Smooth muscle cell (in vitro differentiated cells): Measurements from ENCODE around the gene IKZF1. TPM values are rescaled to one million over a fixed set of nuclear protein-coding genes. Genes with fewer than 3 reads are reported as not detected.

Experiments used
- DNase-seq: peaks from one replicate; lab custom pipeline; 2025; ENCODE audit not compliant: unreplicated experiment; lab: John Stamatoyannopoulos, UW
- H2AFZ ChIP-seq: fragments of 200-600 bp; sonication (generic); 2 replicates; pipeline ENCODE4 v1.6.0; 2016; ENCODE audit warnings: antibody characterized with exemption, low read depth, mild to moderate bottlenecking
- H3F3A ChIP-seq: fragments of 200-600 bp; sonication (generic); 2 replicates; pipeline ENCODE4 v1.6.0; 2017; ENCODE audit warnings: antibody characterized with exemption, low read depth
- H3K27ac ChIP-seq: fragments of 200-600 bp; sonication (generic); 2 replicates; pipeline ENCODE4 v1.5.1; 2016; ENCODE audit warnings: low read depth, mild to moderate bottlenecking
- H3K27me3 ChIP-seq: fragments of 200-600 bp; sonication (generic); 2 replicates; pipeline ENCODE4 v1.6.1; 2016; ENCODE audit warnings: low read depth, mild to moderate bottlenecking
- H3K36me3 ChIP-seq: fragments of 200-600 bp; sonication (generic); 2 replicates; pipeline ENCODE4 v1.5.1; 2016; ENCODE audit warnings: low read depth
- H3K4me1 ChIP-seq: fragments of 200-600 bp; sonication (generic); 2 replicates; pipeline ENCODE4 v1.5.1; 2016; ENCODE audit warnings: low read depth
- H3K4me2 ChIP-seq: fragments of 200-600 bp; sonication (generic); 2 replicates; pipeline ENCODE4 v1.6.0; 2016; ENCODE audit warnings: mild to moderate bottlenecking
- H3K4me3 ChIP-seq: fragments of 200-600 bp; sonication (generic); 2 replicates; pipeline ENCODE4 v1.5.1; 2016; ENCODE audit warnings: mild to moderate bottlenecking
- H3K79me2 ChIP-seq: fragments of 200-600 bp; sonication (generic); 2 replicates; pipeline ENCODE4 v1.6.0; 2016; ENCODE audit warnings: low read depth, mild to moderate bottlenecking
- H3K9ac ChIP-seq: fragments of 200-600 bp; sonication (generic); 2 replicates; pipeline ENCODE4 v1.6.0; 2016; ENCODE audit warnings: low read depth
- H3K9me3 ChIP-seq: fragments of 200-600 bp; sonication (generic); replicated peaks from 2 replicates; pipeline ENCODE4 v1.5.1; 2016; ENCODE audit warnings: low read depth
- H4K20me1 ChIP-seq: fragments of 200-600 bp; sonication (generic); 2 replicates; pipeline ENCODE4 v1.6.0; 2016; ENCODE audit warnings: low read depth
- CTCF ChIP-seq: fragments of 200-600 bp; sonication (generic); IDR thresholded peaks from 2 replicates; pipeline ENCODE4 v1.5.1; 2017; ENCODE audit warnings: borderline replicate concordance, mild to moderate bottlenecking, antibody characterized with exemption; ENCODE audit not compliant: insufficient read depth, poor library complexity, severe bottlenecking
- WGBS: methylation state at CpG from one replicate; pipeline ENCODE4 v1.1.7; 2016; ENCODE audit warnings: low lambda C conversion rate; 5-methylcytosine and 5-hydroxymethylcytosine counted together
- polyA plus RNA-seq: library from polyadenylated mRNA; unstranded; fragments of >200 nt; fragmentation: Nextera tagmentation; extraction: Ambion mirVana; gene quantifications from 2 replicates; pipeline ENCODE4 v1.2.1, GENCODE V29; 2016
- total RNA-seq: library from RNA; depleted of rRNA; stranded (reverse); fragments of >200 nt; gene quantifications from 2 replicates; pipeline ENCODE4 v1.2.3, GENCODE V29; 2014

IKZF1 gene
- total RNA-seq: not detected in 2 replicates
- not detected in 2 replicates for polyA plus RNA-seq

- no peaks in the 10 kb centered on the region for H3F3A ChIP-seq
- WGBS: 2% methylated on average over 31 of the region's 107 CpGs
- DNase-seq: no peak
- no peak within 1 kb of the TSS for H3K27ac ChIP-seq
- peak within 1 kb of the TSS; percentile 88 for H3K4me2 ChIP-seq
- H3K79me2 ChIP-seq: no peaks in the 10 kb centered on the region
- no peak for TF ChIP-seq CTCF
- H3K36me3 ChIP-seq: no peaks in the 10 kb centered on the region
- H2AFZ ChIP-seq: no peak within 1 kb of the TSS
- H3K9ac ChIP-seq: no peak within 1 kb of the TSS
- H4K20me1 ChIP-seq: no peaks in the 10 kb centered on the region
- peak within 1 kb of the TSS; percentile 56 for H3K4me3 ChIP-seq
- H3K9me3 ChIP-seq: no peaks in the 10 kb centered on the region
- peaks cover 94% of the 10 kb centered on the region for H3K27me3 ChIP-seq
- H3K4me1 ChIP-seq: peaks cover 4% of the 10 kb centered on the region
Observed at GRCh38 chr7:50304129-50304910, at the start of gene IKZF1. TSS of gene IKZF1 (plus strand) at chr7:50304716. CDS start at chr7:50319062, 14,346 bp downstream.

GRCh38 chr7:50261593-50261992 is 42.9 kb upstream of the IKZF1 start:
- Histone ChIP-seq H3K4me1 (no peaks in the 10 kb centered on the region), H3K4me2 (no peak overlapping the region), H3K79me2 (no peaks in the 10 kb centered on the region), H3K27me3 (no peaks in the 10 kb centered on the region), H3K27ac (no peak overlapping the region), H4K20me1 (no peaks in the 10 kb centered on the region), H3K36me3 (no peaks in the 10 kb centered on the region), H3K9ac (no peak overlapping the region), H2AFZ (no peak overlapping the region), H3K9me3 (no peaks in the 10 kb centered on the region), H3K4me3 (no peak overlapping the region), H3F3A (no peaks in the 10 kb centered on the region)
- WGBS: 84% methylated on average over 1 of the region's 1 CpG
- TF ChIP-seq CTCF: no peak
- no peak for DNase-seq

GRCh38 chr7:50262446-50262845 is 42.1 kb upstream of the IKZF1 start:
- 96% methylated on average over 2 of the region's 2 CpGs for WGBS
- no peaks in the 10 kb centered on the region for H3K4me1 ChIP-seq
- no peaks in the 10 kb centered on the region for H3K27me3 ChIP-seq
- no peak overlapping the region for H3K9ac ChIP-seq
- H3K4me2 ChIP-seq: no peak overlapping the region
- H3K27ac ChIP-seq: no peak overlapping the region
- no peak for TF ChIP-seq CTCF
- no peaks in the 10 kb centered on the region for H3K9me3 ChIP-seq
- H4K20me1 ChIP-seq: no peaks in the 10 kb centered on the region
- no peak overlapping the region for H3K4me3 ChIP-seq
- no peak overlapping the region for H2AFZ ChIP-seq
- H3K79me2 ChIP-seq: no peaks in the 10 kb centered on the region
- H3F3A ChIP-seq: no peaks in the 10 kb centered on the region
- no peaks in the 10 kb centered on the region for H3K36me3 ChIP-seq
- no peak for DNase-seq
